PC-3 (cell line): ENCODE measurements around the gene MAD1L1.

Experiments
- CTCF ChIP-seq: fragments of 300-600 bp; sonication (generic); conservative IDR thresholded peaks from 2 replicates; pipeline ENCODE4 v1.5.1; 2017; ENCODE audit warnings: antibody characterized with exemption, low read depth, mild to moderate bottlenecking, low read length
- EZH2 ChIP-seq: fragments of 300-600 bp; sonication (generic); IDR thresholded peaks from one replicate; pipeline ENCODE4 v1.6.1; 2017; ENCODE audit warnings: antibody characterized with exemption, mild to moderate bottlenecking, low read length; ENCODE audit not compliant: unreplicated experiment
- EZH2phosphoT487 ChIP-seq: fragments of 300-600 bp; sonication (generic); IDR thresholded peaks from 2 replicates; pipeline ENCODE4 v1.6.1; 2018; ENCODE audit warnings: mild to moderate bottlenecking, antibody characterized with exemption, low read length, borderline replicate concordance

- no peak for TF ChIP-seq CTCF
- no peak for TF ChIP-seq EZH2
- no peak for TF ChIP-seq EZH2phosphoT487
Measured at GRCh38 chr7:2028733-2029132, 204.0 kb downstream of the MAD1L1 start.
